ENCODE results near the gene ADRM1.

The ADRM1 gene

DNA sequence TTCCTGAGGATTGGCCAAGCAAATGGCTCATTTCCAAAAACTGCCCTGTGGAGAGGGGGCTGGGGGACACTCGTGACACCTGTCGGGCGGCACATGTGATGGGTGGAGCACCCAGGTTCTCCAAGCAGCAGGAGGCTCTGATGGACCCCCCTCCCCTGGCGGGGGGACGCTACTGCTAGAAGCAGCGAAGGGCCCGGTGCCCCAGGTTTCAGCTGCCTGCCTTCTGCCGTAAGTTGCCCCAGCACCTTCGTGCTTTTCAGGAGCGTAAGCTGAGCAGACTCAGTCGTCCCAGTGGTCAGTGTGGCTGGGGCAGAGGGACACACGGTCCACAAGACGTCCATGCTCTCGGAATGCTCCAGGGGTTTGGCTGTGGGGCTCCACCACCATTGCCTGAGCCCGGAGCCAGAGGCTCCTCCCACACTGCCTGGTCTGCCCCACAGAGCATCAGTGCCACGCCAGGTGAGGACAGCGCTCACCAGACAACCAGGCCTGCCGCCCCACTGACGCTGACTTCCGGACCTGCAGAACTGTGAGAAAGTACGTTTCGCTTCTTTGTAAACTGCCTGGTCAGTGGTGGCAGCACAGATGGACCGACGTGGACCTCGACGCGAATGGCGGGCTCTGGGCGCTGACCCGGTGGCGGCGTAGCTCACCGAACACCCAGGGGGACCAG is 4.1 kb upstream of the ADRM1 start:
- DNase-seq (ENCODE audit: low spot score) = no peak

- no peak for DNase-seq (ENCODE audit: low spot score)
Measured at GRCh38 chr20:62299666-62300236, 3.0 kb upstream of the ADRM1 start.

DNA sequence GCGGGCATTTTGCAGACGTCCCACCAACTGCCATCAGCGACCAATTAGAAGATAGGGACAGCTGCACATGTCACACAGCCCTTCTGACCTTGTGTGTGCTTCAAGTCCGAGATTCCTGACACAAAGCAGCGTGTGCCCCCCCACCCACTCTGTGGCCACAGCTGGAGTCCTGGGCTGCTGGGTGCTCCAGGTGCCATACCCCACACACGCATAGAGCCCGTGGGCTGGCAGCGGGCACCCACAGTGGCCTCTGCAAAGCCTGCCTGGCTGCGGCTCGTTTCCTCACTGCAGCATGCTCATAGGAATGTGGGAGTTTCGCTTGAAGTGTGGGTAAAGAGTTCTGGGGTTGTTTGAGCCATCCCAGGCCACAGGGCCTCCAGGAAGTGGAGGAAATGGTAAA is 2.5 kb upstream of the ADRM1 start:
- DNase-seq (ENCODE audit: low spot score) = no peak

DNA sequence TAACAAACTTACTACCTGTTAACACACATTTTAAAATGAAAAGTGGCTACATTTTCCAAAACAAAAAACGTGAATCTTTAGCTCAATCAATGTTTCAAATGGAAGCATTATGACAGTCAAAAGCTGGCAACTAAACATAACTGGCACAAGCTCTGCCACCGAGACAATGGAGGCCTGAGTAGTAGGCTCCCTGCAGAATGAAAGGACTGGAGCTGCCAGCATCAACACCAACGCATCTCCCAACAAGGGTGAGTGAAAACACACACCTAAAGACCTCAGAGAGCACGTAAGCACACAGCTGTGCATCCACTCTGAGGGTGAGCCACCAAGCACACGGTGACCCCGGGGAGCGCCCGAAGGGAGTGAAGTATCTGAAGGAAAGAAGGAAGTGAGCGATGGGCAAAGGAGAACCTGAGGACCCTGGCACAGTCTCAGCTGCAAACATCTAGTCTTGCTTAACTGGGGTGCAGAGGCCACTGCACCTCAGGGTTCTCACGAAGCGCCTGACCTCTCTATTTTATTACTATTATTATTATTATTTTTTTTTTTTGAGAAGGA is 1.6 kb upstream of the ADRM1 start:
- no peak for DNase-seq (ENCODE audit: low spot score)

DNA sequence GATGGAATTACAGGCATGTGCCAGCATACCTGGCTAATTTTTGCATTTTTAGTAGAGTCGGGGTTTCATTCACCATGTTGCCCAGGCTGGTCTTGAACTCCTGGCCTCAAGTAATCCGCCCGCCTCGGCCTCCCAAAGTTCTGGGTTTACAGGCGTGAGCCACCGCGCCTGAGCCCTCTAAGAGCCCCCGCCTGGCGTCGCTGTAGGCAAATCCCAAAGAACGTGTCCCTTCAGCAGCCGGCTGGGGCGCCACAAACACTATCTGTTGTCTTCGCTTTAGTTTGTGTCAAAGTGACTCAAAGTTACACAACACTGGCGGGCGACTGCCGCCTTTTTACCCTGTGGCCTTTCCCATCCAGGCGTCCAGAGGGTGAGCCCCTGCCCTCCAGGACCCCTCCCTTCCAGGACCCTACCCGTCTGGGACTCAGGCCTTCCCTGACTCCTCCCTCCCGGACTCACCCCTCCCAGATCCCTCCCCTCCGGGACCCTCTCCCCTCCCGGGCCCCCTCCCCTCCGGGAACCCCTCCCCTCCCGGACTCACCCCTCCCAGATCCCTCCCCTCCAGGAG is 940 bp upstream of the ADRM1 start:
- DNase-seq (ENCODE audit: low spot score) = peak; percentile 91

- no peak for DNase-seq (ENCODE audit: low spot score)
Measured at GRCh38 chr20:62303062-62303339, 204 bp downstream of the ADRM1 start.

GRCh38 chr20:62303340-62304226 is 786 bp downstream of the ADRM1 start:
- no peak for DNase-seq (ENCODE audit: low spot score)

- DNase-seq (ENCODE audit: low spot score) = no peak
Measured at GRCh38 chr20:62304331-62305148, 1.7 kb downstream of the ADRM1 start.

DNA sequence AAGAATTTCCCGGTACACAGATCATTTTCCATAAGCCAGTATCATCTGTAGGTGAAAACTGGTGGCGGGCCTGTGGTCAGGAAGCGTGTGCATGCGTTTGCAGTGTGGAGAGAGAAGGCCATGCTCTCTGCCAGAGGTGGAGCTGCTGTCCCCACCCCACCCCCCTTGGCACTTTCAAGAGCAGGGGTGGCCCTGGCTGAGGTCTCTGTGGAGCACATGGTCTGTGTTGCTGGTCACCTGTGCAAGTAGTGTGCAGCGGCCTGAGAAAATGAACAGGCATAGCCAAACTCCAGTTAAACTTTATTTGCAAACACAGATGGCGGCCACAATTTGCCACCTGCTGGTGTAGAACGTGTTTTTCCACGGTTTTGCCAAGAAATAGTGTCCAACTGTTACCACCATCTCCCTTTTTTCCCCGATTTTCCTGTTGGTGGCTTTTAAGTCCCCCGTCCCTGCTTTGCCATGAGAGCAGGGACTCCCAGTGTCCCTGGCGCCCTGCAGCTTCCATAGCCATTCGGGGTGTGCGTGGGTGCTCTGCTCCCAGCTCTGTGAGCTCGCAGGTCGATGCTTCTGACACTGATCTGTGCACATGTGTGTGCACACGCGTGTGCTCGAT is 2.5 kb downstream of the ADRM1 start:
- no peak for DNase-seq (ENCODE audit: low spot score)

- no peak for DNase-seq (ENCODE audit: low spot score)
Measured at GRCh38 chr20:62305765-62306413, 3.1 kb downstream of the ADRM1 start.

GRCh38 chr20:62306414-62307187 is 3.8 kb downstream of the ADRM1 start:
- DNase-seq (ENCODE audit: low spot score) = no peak

DNA sequence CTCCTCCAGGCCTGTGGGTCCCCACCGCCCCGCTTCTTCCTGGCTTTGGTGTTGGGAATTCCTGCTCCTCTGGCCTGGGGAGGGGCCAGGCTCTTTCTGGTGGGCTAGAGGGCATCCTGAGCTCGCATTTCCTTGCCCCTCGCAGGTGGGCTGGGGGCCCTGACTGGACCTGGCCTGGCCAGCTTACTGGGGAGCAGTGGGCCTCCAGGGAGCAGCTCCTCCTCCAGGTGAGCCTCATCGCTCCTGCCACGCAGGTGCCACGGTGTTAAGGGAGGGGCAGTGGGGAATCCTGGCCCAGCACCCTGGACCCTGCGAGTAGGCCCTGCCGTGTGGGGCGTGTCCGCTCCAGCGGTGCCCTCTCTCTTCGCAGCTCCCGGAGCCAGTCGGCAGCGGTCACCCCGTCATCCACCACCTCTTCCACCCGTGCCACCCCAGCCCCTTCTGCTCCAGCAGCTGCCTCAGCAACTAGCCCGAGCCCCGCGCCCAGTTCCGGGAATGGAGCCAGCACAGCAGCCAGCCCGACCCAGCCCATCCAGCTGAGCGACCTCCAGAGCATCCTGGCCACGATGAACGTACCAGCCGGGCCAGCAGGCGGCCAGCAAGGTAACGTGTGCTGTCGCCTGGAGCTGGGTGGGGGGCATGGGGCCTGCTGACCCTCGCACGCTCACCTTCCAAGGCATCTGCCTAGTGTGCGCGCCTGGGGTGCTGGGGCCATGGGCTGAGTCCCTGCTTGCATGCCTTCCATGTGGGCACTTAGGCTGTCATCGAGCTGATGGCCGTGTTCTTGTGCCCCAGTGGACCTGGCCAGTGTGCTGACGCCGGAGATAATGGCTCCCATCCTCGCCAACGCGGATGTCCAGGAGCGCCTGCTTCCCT is 4.7 kb downstream of the ADRM1 start:
- DNase-seq (ENCODE audit: low spot score) = no peak

DNA sequence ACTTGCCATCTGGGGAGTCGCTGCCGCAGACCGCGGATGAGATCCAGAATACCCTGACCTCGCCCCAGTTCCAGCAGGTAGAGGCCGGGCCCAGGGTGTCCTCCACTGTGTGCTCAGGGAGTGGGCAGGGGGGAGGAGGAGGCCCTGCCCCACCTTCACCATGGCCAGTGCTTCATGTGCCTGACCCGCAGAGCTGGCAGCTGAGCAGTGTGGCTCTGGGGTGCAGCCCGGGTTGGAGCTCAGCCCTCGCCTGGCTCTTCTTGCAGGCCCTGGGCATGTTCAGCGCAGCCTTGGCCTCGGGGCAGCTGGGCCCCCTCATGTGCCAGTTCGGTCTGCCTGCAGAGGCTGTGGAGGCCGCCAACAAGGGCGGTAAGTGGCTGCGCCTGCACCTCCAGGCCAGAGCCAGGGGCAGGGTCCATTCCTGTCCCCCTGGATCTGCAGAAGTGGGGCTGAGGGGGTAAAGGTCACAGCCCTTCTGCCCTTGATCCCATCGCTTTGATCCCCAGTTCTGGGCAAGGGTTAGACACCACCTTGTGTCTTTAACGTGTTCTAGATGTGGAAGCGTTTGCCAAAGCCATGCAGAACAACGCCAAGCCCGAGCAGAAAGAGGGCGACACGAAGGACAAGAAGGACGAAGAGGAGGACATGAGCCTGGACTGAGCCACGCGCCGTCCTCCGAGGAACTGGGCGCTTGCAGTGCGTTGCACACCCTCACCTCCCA is 5.5 kb downstream of the ADRM1 start:
- DNase-seq (ENCODE audit: low spot score) = no peak

- no peak for DNase-seq (ENCODE audit: low spot score)
Measured at GRCh38 chr20:62309198-62309944, 6.6 kb downstream of the ADRM1 start.

DNA sequence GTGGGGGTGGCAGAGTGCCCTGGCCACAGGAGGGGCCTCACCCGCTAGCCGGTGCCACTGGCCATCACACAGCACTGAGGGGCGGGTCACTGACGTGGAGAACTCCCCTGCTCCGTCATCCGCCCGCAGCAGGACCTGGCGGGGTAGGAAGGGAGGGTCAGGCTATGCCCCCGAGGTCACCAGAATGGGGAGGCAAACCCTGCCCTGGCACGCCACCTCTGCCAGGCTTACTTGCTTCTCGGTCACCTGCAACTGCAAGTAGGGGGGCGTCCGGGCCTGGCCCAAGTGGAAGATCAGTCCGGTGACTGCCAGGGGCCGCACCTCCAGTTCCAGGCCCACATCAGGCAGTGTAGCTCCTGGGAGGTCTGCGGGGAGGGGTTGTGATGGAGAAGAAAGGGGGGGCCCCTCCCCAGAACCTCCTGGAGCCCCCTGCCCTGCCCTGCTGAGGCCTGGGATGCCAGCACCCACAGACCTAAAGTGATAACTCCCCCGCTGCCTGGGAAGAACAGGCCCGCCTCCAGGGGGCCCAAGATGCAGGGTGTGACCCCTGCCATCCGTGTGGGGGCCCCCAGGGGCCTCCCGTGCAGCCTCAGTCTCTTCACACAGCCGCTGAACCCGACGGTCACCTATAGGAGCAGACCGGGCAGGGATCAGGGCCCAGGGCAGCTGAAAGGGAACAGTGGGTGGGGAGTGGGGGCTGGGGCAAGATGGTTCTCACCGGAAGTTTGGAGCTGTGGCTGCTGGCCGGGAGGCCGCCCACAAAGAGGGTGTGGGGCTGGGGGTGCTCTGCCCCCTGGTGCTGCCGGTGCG is 7.4 kb downstream of the ADRM1 start:
- DNase-seq (ENCODE audit: low spot score) = no peak

- no peak for DNase-seq (ENCODE audit: low spot score)
Measured at GRCh38 chr20:62310757-62311121, 7.9 kb downstream of the ADRM1 start.

GRCh38 chr20:62311150-62311549 is 8.4 kb downstream of the ADRM1 start:
- no peak for DNase-seq (ENCODE audit: low spot score)
